GM12865 (cell line): ENCODE results near the gene VPREB1.
"Not testable (repeated sequence)": the region's sequence is repeated elsewhere in the genome, so short reads cannot be mapped to it uniquely, and the experiment has no call there.

ENCODE experiments used
- DNase-seq: peaks from one replicate; pipeline ENCODE4 v3.0.0; 2010; ENCODE audit warnings: low read depth
- H3K4me3 ChIP-seq: 2 replicates; pipeline ENCODE4 v1.5.1; 2011; ENCODE audit warnings: mild to moderate bottlenecking, low read depth, low read length, control low read depth
- TF ChIP-seq, protein P1 (sequence below): IDR thresholded peaks from 2 replicates; pipeline ENCODE4 v1.5.1; 2011; ENCODE audit warnings: low read length, control low read depth, low read depth, inconsistent platforms; ENCODE audit not compliant: insufficient read depth; ENCODE audit errors: missing control alignments

VPREB1 gene

GRCh38 chr22:22207845-22208564 lies 36.6 kb upstream of the VPREB1 start:
- TF ChIP-seq, protein P1, sequence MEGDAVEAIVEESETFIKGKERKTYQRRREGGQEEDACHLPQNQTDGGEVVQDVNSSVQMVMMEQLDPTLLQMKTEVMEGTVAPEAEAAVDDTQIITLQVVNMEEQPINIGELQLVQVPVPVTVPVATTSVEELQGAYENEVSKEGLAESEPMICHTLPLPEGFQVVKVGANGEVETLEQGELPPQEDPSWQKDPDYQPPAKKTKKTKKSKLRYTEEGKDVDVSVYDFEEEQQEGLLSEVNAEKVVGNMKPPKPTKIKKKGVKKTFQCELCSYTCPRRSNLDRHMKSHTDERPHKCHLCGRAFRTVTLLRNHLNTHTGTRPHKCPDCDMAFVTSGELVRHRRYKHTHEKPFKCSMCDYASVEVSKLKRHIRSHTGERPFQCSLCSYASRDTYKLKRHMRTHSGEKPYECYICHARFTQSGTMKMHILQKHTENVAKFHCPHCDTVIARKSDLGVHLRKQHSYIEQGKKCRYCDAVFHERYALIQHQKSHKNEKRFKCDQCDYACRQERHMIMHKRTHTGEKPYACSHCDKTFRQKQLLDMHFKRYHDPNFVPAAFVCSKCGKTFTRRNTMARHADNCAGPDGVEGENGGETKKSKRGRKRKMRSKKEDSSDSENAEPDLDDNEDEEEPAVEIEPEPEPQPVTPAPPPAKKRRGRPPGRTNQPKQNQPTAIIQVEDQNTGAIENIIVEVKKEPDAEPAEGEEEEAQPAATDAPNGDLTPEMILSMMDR = peak; percentile 90
- DNase-seq = peak; percentile 95
- H3K4me3 ChIP-seq = no peak overlapping the region

DNA sequence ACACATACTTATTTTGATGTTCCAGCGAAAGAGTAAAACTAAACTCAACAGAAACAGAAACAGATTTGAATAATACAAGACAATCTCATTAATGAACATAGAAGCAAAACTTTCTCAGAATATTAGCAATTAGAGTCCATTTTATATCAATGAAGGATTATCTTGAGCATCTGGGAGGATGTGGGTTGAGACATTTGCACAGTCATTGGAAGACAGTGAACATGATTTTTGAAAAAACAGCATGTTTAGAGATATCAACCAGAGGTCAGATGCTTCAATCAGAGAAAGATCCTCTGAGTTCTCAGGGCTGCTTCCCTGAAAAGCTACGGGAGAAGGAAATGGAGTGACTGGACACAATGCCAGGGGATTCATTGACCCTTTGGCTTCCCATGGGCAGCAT lies 35.9 kb upstream of the VPREB1 start:
- no peak overlapping the region for H3K4me3 ChIP-seq
- no peak for DNase-seq
- TF ChIP-seq, protein P1 = no peak

DNA sequence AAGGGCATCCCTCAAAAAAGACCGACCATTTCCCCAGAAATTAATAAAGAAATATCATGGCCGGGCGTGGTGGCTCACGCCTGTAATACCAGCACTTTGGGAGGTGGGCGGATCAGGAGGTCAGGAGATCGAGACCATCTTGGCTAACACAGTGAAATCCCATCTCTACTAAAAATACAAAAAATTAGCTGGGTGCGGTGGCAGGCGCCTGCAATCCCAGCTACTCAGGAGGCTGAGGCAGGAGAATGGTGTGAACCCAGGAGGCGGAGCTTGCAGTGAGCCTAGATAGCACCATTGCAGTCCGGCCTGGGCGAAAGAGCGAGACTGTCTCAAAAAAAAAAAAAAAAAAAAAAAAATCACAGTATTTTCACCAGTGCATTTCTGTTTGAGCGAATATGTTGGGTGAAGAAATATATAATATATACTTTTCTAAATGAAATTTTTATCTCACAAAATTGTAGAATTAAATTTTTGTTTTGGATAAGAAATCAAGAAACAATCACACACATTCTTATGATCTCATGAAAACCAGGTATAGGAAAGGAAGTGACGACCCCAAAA lies 35.4 kb upstream of the VPREB1 start:
- DNase-seq, H3K4me3 ChIP-seq: not testable (repeated sequence)

DNA sequence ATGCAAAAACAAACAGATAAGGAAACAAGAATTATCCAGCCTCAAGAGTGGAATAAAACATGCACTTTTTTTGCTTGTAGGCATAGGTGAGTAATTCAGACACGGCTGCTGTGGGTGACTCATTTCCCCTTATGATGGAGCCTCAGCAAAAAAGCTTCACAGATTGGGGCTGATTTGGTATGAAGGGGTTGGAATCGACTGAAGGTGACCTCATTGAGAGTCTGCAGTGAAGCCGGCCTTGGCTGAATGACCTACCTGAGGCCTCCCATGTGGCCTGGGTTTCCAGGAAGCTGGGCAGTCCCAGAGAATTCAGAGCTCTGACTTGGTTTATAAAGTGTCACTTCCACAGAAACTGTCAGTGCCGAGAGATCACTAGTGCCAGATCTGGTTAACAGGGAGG lies 34.2 kb upstream of the VPREB1 start:
- TF ChIP-seq, protein P1 = no peak
- no peak overlapping the region for H3K4me3 ChIP-seq
- peak; percentile 64 for DNase-seq

- TF ChIP-seq, protein P1 = no peak
- no peak for DNase-seq
- H3K4me3 ChIP-seq = no peak overlapping the region
Measured at GRCh38 chr22:22210889-22211833, 33.4 kb upstream of the VPREB1 start.

GRCh38 chr22:22213231-22213630 lies 31.4 kb upstream of the VPREB1 start:
- no peak for DNase-seq
- no peak overlapping the region for H3K4me3 ChIP-seq
- TF ChIP-seq, protein P1 = no peak

- no peak for DNase-seq
- TF ChIP-seq, protein P1 = no peak
- no peak overlapping the region for H3K4me3 ChIP-seq
Measured at GRCh38 chr22:22214819-22215329, 29.7 kb upstream of the VPREB1 start.
